Activated T-helper 17 cell treated with anti-CD3 and anti-CD28 coated beads, Interleukin-2, amount 50 U/mL, for 72 hours (primary cell): ENCODE measurements around the gene PCNX3. TPM values are rescaled to one million over a fixed set of nuclear protein-coding genes. Genes with fewer than 3 reads are reported as not detected.

Experiments used
- ATAC-seq: fragments of 150-1000 bp; cut with Tn5 transposase; replicated peaks from 2 replicates; pipeline ENCODE4 v1.10.0; 2021; ENCODE audit warnings: mild to moderate bottlenecking, moderate library complexity
- H3K27ac Mint-ChIP-seq: one replicate; pipeline ENCODE4 v1.8.0; 2022; ENCODE audit warnings: mixed read lengths
- H3K27me3 Mint-ChIP-seq: one replicate; pipeline ENCODE4 v1.8.0; 2022; ENCODE audit warnings: mixed read lengths
- H3K36me3 Mint-ChIP-seq: one replicate; pipeline ENCODE4 v1.8.0; 2022; ENCODE audit warnings: low read depth, mild to moderate bottlenecking, mixed read lengths
- H3K4me1 Mint-ChIP-seq: one replicate; pipeline ENCODE4 v1.8.0; 2022; ENCODE audit warnings: mixed read lengths
- H3K4me3 Mint-ChIP-seq: one replicate; pipeline ENCODE4 v1.8.0; 2022; ENCODE audit warnings: mild to moderate bottlenecking, mixed read lengths
- H3K9me3 Mint-ChIP-seq: one replicate; pipeline ENCODE4 v1.8.0; 2022; ENCODE audit warnings: mixed read lengths
- total RNA-seq, 2 donors: library from RNA; stranded (reverse); gene quantifications; one replicate each; pipeline ENCODE4 v1.2.3, GENCODE V29; 2022

Gene PCNX3
- total RNA-seq, 2 donors from 2014 or later: 20.8 to 39.1 TPM

DNA sequence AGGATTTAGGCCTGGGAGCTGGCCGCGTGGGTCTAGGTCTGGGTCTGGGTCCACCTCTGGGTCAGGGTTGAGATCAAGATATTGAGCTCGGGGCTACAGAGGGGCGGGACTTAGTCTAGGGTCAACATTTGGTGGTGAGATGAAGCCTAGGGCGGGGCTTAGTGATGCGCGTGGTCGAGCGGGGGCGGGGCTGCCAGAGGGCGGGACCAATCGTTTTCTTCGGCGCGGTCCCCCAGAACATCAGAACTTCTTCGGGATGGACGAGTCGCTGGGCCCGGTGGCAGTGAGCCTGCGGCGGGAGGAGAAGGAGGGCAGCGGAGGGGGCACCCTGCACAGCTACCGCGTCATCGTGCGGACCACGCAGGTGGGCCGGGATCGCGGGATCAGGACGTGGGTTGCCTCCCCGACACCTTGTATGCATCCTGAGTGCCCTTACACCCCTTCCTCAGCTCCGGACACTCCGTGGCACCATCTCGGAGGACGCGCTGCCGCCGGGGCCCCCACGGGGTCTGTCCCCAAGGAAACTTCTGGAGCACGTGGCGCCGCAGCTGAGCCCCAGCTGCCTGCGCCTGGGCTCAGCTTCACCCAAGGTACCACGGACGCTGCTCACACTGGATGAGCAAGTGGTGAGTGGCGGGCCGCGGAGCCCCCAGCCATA is 26.6 kb downstream of the PCNX3 start:
- ATAC-seq: no peak

DNA sequence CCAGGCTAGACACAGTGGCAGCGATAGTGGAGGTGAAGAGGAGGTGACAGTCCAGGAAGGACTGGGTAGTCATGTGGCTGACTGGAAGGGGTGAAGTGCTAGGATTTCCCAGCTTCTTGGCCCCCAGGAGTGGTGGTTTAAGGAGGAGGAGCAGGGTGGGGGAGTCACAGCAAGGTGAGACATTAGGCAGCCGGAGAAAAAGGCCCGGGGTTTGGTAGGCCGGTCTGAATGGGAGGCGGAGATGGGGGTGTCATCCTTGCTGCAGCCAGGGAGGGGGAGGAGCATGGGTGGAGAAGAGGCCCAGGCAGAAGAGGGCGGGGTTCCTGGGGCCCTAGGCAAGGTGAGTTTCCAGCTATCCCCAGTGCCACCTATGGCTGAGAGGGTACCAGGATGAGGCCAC is 28.4 kb downstream of the PCNX3 start:
- Mint-ChIP-seq H3K4me1 (peaks cover 8% of the 10 kb centered on the region), H3K9me3 (no peaks in the 10 kb centered on the region), H3K27me3 (no peaks in the 10 kb centered on the region), H3K36me3 (peaks cover 75% of the 10 kb centered on the region), H3K27ac (peak overlapping the region; percentile 38), H3K4me3 (peak overlapping the region; percentile 26)
- ATAC-seq: no peak

More for the DNA sequence above, 26.6 kb downstream of the PCNX3 start:
- no peaks in the 10 kb centered on the region for H3K9me3 Mint-ChIP-seq
- no peaks in the 10 kb centered on the region for H3K27me3 Mint-ChIP-seq
- H3K36me3 Mint-ChIP-seq: peaks cover 73% of the 10 kb centered on the region
- H3K4me3 Mint-ChIP-seq: peak overlapping the region; percentile 97
- H3K27ac Mint-ChIP-seq: peak overlapping the region; percentile 59
- peaks cover 8% of the 10 kb centered on the region for H3K4me1 Mint-ChIP-seq

DNA sequence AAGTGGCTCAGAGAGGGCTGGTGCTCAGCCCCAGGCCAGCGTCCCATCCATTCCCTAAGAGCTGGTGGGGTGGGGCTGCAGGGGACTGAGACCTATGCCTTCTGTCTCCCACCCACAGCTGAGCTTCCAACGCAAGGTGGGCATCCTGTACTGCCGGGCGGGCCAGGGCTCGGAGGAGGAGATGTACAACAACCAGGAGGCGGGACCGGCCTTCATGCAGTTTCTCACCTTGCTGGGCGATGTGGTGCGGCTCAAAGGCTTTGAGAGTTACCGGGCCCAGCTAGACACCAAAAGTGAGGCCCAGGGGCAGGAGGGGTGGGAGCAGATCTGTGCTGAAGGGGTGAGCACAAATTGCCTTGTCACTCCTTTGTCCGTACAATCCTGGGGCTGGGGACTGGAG is 29.3 kb downstream of the PCNX3 start:
- ATAC-seq: no peak

DNA sequence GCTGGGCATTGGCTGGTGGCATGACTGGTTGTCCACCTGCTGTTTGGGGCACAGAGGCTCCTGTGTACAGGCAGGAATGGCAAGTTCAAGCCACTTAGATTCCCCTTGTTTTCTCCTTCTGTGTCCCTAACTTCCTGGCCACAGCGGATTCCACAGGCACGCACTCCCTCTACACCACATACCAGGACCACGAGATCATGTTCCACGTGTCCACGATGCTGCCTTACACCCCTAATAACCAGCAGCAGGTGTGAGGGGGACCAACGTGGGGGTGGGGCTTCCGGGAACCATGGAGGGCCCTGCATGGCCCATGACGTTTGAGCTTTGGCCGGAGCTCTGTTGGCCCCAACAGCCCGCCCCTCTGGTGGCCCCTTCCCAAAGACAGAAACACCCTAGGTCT is 30.1 kb downstream of the PCNX3 start:
- Mint-ChIP-seq H3K27me3 (no peaks in the 10 kb centered on the region), H3K36me3 (peaks cover 78% of the 10 kb centered on the region), H3K4me1 (peaks cover 8% of the 10 kb centered on the region), H3K4me3 (no peak overlapping the region), H3K9me3 (no peaks in the 10 kb centered on the region), H3K27ac (peak overlapping the region; percentile 81)
- no peak for ATAC-seq

More for the DNA sequence above, 29.3 kb downstream of the PCNX3 start:
- Mint-ChIP-seq H3K4me3 (no peak overlapping the region), H3K36me3 (peaks cover 77% of the 10 kb centered on the region), H3K27me3 (no peaks in the 10 kb centered on the region), H3K4me1 (peaks cover 8% of the 10 kb centered on the region), H3K27ac (no peak overlapping the region), H3K9me3 (no peaks in the 10 kb centered on the region)

DNA sequence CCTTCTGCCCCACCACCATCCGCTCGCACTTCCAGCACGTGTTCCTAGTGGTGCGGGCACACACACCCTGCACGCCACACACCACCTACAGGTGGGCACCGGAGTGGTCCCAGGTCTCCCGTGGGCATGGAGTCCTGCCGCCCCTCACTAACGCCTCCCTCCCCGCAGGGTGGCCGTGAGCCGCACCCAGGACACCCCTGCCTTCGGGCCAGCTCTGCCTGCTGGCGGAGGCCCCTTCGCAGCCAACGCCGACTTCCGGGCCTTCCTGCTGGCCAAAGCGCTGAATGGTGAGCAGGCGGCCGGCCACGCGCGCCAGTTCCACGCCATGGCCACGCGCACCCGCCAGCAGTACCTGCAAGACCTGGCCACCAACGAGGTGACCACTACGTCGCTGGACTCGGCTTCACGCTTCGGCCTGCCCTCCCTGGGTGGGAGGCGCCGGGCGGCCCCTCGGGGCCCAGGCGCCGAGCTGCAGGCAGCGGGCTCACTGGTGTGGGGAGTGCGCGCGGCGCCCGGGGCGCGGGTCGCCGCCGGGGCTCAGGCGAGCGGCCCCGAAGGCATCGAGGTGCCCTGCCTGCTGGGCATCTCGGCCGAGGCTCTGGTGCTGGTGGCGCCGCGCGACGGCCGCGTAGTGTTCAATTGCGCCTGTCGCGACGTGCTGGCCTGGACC is 30.8 kb downstream of the PCNX3 start:
- ATAC-seq: no peak
- Mint-ChIP-seq H3K27me3 (no peaks in the 10 kb centered on the region), H3K4me3 (no peak overlapping the region), H3K4me1 (peaks cover 8% of the 10 kb centered on the region), H3K9me3 (no peaks in the 10 kb centered on the region), H3K27ac (no peak overlapping the region), H3K36me3 (peaks cover 80% of the 10 kb centered on the region)

DNA sequence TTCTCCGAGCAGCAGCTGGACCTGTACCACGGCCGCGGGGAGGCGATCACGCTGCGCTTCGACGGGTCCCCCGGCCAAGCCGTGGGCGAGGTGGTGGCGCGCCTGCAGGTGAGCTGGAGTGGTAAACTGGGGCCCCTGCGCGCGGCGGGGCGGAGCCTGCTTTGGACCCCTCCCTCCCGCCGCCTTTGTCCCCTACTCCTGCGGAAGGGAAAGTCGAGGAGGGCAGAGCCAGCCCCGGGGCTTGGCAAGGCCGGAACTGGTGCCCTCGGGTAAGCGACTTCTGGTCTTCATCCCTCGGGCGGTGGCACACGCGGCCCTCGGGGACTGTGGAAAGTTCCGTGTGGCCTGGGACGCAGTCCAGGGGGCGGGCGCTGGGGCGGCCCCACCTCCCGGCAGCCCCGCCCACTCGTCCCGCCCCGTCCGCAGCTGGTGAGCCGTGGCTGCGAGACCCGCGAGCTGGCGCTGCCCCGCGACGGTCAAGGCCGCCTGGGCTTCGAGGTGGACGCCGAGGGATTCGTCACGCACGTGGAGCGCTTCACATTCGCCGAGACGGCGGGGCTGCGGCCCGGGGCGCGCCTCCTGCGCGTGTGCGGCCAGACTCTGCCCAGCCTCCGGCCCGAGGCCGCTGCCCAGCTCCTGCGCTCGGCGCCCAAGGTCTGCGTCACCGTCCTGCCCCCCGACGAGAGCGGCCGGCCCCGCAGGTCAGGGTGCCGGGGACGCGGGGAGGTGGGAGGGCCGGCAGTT is 31.6 kb downstream of the PCNX3 start:
- Mint-ChIP-seq H3K27me3 (no peaks in the 10 kb centered on the region), H3K4me3 (no peak overlapping the region), H3K36me3 (peaks cover 80% of the 10 kb centered on the region), H3K4me1 (peaks cover 16% of the 10 kb centered on the region), H3K27ac (no peak overlapping the region), H3K9me3 (no peaks in the 10 kb centered on the region)
- ATAC-seq: no peak

DNA sequence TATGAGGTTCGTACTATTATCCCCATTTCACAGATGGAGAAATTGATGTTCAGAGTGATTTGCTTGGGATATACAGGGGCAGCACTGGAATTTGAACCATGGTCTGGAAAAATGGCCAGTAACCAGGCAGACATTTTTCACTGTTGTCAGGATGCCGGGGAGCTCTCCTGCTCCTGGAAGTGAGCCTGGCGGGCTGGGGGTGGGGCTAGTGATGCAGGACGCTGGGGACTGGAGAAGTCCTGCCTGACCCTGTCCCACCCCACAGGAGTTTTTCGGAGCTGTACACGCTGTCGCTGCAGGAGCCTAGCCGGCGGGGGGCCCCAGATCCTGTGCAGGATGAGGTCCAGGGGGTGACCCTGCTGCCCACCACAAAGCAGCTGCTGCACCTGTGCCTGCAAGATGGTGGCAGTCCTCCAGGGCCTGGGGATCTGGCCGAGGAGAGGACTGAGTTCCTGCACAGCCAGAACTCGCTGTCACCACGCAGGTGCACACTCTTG is 33.5 kb downstream of the PCNX3 start:
- ATAC-seq: no peak
- Mint-ChIP-seq H3K36me3 (peaks cover 82% of the 10 kb centered on the region), H3K27ac (no peak overlapping the region), H3K4me1 (peaks cover 19% of the 10 kb centered on the region), H3K27me3 (no peaks in the 10 kb centered on the region), H3K9me3 (no peaks in the 10 kb centered on the region), H3K4me3 (no peak overlapping the region)

DNA sequence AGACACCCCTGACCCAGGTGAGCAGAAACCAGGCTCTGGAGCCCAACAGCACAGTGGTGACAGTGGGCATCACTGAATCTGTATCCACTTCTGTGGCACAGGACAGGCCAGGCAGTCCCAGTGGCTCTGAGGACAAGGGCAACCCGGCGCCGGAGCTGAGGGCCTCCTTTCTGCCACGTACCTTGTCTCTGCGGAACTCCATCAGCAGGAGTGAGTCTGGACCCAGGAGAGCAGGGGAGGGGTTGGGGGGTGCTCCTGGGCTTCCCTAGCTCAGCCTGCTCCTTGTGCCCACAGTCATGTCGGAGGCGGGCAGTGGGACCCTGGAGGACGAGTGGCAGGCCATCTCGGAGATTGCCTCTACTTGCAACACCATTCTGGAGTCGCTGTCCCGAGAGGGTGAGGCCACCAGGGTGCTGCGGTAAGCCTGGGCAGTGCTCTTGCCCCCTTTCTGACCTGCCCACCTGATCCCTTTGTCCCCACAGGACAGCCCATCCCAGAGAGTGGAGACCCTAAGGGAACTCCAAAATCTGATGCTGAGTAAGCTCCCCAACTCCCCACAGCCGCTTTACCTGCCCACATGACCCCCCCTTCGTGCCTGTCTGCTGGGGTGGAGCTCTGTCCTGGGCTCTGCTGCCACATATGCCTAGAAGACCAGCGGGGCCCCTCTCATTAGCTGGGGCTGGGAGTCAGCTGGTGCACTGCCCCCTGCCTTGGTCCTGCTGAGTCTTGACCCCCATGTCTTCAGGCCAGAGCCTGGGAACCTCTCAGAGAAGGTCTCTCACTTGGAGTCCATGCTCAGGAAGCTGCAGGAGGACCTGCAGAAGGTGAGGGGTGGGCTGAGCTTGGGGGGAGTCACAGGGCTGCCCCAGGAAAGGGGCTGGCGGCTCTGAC is 34.3 kb downstream of the PCNX3 start:
- Mint-ChIP-seq H3K9me3 (no peaks in the 10 kb centered on the region), H3K4me1 (peaks cover 21% of the 10 kb centered on the region), H3K4me3 (no peak overlapping the region), H3K27ac (no peak overlapping the region), H3K36me3 (peaks cover 82% of the 10 kb centered on the region), H3K27me3 (no peaks in the 10 kb centered on the region)
- no peak for ATAC-seq

DNA sequence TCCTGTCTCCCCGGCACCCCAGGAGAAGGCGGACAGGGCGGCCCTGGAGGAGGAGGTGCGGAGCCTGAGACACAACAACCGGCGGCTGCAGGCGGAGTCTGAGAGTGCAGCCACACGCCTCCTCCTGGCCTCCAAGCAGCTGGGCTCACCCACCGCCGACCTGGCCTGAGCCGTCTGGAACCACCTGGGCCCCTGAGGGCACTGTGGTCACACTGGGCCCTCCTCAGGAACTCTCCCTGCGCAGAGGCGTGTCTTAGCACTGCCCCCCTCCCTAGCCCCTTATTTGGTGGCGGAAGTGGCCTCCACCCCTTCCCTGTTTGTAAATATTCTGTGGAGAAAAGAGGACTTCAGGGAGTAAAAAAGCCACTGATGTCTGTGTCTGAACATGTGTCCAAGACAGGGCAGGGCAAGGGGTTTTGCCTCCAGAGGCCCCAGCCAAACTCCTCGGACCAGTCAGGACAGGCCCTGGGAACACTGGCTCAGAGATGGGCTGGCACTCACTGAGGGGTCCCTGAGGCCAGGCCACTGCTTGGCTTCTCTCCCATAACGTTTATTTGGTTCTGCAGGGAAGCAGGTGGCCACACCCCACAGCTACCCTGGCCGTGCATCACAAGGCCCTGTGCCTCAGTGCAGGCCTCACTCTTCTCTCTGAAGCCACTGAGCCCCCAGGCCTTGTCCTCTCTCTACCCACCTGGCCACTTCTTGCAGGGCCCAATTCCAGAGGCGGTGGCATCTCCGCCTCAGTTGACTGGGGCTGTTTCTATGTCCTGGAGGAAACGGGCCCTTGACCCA is 35.2 kb downstream of the PCNX3 start:
- Mint-ChIP-seq H3K36me3 (peaks cover 86% of the 10 kb centered on the region), H3K9me3 (no peaks in the 10 kb centered on the region)
- no peak for ATAC-seq

DNA sequence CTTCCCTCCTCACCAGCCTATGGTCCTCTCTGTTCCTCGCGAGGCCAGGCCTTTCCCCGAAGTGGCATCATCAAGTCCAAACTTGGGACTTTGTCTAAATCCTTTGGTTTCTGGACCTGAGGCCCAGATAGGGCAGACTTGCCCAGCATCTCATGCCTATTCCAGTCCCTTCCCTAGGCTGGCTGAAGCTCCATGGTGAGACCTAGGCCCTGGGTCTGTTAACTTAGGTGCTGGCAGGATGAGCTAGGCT is 35.7 kb downstream of the PCNX3 start:
- Mint-ChIP-seq H3K27ac (peak overlapping the region; percentile 87), H3K9me3 (no peaks in the 10 kb centered on the region), H3K27me3 (no peaks in the 10 kb centered on the region), H3K4me1 (peaks cover 27% of the 10 kb centered on the region), H3K36me3 (peaks cover 87% of the 10 kb centered on the region), H3K4me3 (peak overlapping the region; percentile 78)
- no peak for ATAC-seq

More for the DNA sequence above, 35.2 kb downstream of the PCNX3 start:
- no peaks in the 10 kb centered on the region for H3K27me3 Mint-ChIP-seq
- H3K4me1 Mint-ChIP-seq: peaks cover 25% of the 10 kb centered on the region
- peak overlapping the region; percentile 87 for H3K27ac Mint-ChIP-seq
- peak overlapping the region; percentile 78 for H3K4me3 Mint-ChIP-seq

DNA sequence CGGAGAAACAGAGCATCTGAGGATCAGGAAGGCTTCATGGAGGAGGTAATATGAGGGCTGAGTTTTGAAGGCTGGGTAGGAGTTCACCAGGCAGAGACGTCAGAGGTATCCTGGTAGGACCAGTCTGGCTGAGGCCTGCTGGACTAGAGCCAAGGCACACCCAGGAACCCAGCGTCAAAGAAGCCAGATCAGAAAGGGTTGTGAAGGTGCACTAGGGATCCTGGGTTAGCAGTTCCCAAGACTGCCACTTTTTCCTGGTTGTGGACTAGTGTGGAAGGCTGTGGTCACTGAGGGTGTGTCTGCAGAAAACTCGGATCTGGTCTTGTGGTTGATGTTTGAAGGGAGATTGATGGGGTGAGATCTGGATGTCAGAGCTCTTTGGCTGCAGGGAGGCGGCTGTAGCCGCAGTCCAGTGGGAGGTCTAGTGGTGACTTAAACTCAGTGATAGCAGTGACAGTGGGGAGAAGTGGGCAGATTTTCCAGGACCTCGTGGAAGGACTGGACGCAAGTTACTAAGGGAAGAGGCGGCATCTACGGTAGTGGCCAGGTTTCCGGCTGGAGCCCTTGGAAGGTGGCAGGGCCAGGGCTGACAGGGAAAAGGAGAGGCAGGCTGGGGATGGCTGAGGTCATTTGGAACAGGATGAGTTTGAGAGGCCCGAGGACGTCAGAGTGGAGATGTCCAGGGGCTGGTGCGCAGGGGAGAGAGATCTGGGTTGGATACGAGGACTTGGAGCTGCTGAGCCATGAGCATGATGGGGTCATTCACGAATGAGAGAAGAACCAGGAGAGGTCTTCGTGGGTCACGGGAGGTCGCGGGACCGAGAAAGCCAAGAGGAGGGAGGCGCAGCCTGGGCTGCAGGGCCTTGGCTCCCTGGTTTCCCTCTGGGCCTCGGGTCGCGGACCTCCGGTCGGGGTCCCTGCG is 36.3 kb downstream of the PCNX3 start:
- Mint-ChIP-seq H3K36me3 (peaks cover 93% of the 10 kb centered on the region), H3K4me1 (peaks cover 31% of the 10 kb centered on the region)
- no peak for ATAC-seq

DNA sequence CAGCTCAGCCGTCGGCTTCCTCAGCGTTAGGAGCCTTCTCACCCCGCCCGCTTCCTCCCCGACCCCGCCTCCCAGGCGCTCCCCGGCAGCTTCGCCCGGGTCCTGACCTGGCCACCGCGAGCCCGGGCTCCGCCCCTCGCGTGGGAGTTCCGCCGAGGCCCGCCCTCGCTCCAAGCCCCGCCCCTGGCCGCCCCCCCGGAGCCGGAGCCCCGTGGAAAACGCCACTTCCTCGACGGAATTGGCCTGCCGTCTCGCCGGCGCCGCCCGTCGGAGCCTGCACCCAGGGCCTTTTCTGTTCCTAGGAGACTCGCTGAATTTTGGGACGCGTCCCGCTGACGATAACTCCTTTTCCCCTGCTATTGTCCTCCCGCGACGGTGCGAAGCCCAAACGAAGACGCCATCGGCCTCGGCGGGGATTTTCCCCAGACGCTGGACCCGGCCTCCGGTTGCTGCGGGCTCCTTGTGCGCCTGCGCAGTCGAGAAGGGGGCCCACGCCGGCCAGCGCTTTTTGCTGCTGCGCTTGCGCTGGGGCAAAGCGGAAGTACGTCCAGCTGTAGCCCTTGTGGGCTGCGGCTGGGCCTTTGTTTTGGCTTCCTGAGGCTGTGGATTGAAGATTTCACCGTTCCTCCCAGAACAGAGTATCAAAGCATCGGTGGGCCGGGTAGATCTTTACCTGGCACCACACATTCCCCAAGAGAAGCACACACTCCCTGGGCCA is 37.1 kb downstream of the PCNX3 start:
- no peaks in the 10 kb centered on the region for H3K9me3 Mint-ChIP-seq
- peaks cover 35% of the 10 kb centered on the region for H3K4me1 Mint-ChIP-seq
- ATAC-seq: peak; percentile 90
- H3K36me3 Mint-ChIP-seq: peaks cover 99% of the 10 kb centered on the region
- no peaks in the 10 kb centered on the region for H3K27me3 Mint-ChIP-seq
- H3K4me3 Mint-ChIP-seq: peak overlapping the region; percentile 78
- peak overlapping the region; percentile 87 for H3K27ac Mint-ChIP-seq

More for the DNA sequence above, 36.3 kb downstream of the PCNX3 start:
- Mint-ChIP-seq H3K27me3 (no peaks in the 10 kb centered on the region), H3K4me3 (peak overlapping the region; percentile 78), H3K9me3 (no peaks in the 10 kb centered on the region), H3K27ac (peak overlapping the region; percentile 87)
